WTC11 (cell line): ENCODE data around the gene ID2.

ENCODE experiments used
- CTCF ChIP-seq: fragments of 200-600 bp; IDR thresholded peaks from 2 replicates; pipeline ENCODE4 v1.8.0; 2022; ENCODE audit warnings: antibody characterized with exemption
- EMX1 ChIP-seq: fragments of 250-450 bp; sonication (Bioruptor Pico); IDR thresholded peaks from 2 replicates; pipeline ENCODE4 v1.8.0; 2021; ENCODE audit warnings: mild to moderate bottlenecking
- IRF1 ChIP-seq: sonication (generic); formaldehyde crosslinking; IDR thresholded peaks from 2 replicates; pipeline ENCODE4 v1.8.0; 2023; ENCODE audit warnings: missing genetic modification reagents
- KAT7 ChIP-seq: sonication (generic); formaldehyde crosslinking; IDR thresholded peaks from 2 replicates; pipeline ENCODE4 v1.8.1; 2023; ENCODE audit warnings: missing genetic modification reagents, mild to moderate bottlenecking, borderline replicate concordance
- NR2C2 ChIP-seq: sonication (generic); formaldehyde crosslinking; IDR thresholded peaks from 2 replicates; pipeline ENCODE4 v1.8.0; 2022; ENCODE audit warnings: mild to moderate bottlenecking, missing genetic modification reagents
- PREB ChIP-seq: sonication (generic); formaldehyde crosslinking; IDR thresholded peaks from 2 replicates; pipeline ENCODE4 v1.8.1; 2022; ENCODE audit warnings: mild to moderate bottlenecking, missing genetic modification reagents, moderate library complexity, borderline replicate concordance
- SMAD3 ChIP-seq: sonication (generic); formaldehyde crosslinking; IDR thresholded peaks from 2 replicates; pipeline ENCODE4 v1.8.0; 2022; ENCODE audit warnings: missing genetic modification reagents, mild to moderate bottlenecking, borderline replicate concordance
- SMAD4 ChIP-seq: sonication (generic); formaldehyde crosslinking; IDR thresholded peaks from 2 replicates; pipeline ENCODE4 v1.8.0; 2022; ENCODE audit warnings: mild to moderate bottlenecking, missing genetic modification reagents
- ZMAT4 ChIP-seq: fragments of 250-450 bp; sonication (Bioruptor Pico); IDR thresholded peaks from 2 replicates; pipeline ENCODE4 v1.9.0; 2021; ENCODE audit warnings: mild to moderate bottlenecking
- ZNF423 ChIP-seq: fragments of 250-450 bp; sonication (Bioruptor Pico); IDR thresholded peaks from 2 replicates; pipeline ENCODE4 v2.1.2; 2022; ENCODE audit warnings: mild to moderate bottlenecking, moderate library complexity

- TF ChIP-seq CTCF (no peak), NR2C2 (no peak), ZNF423 (CRISPR knock-in tag) (no peak), KAT7 (CRISPR knock-in tag) (no peak), EMX1 (CRISPR knock-in tag) (no peak), IRF1 (CRISPR knock-in tag) (no peak), ZMAT4 (CRISPR knock-in tag) (no peak), PREB (CRISPR knock-in tag) (no peak), SMAD4 (CRISPR knock-in tag) (no peak), SMAD3 (CRISPR knock-in tag) (no peak)
Observed at GRCh38 chr2:8661736-8662135, 20.1 kb upstream of the ID2 start.
